Measurements from ENCODE around the gene RAB9A. TPM values are rescaled to one million over a fixed set of nuclear protein-coding genes. Genes with fewer than 3 reads are reported as not detected.

Gene RAB9A
- 22.0 and 39.5 TPM in 2 replicates for total RNA-seq

GRCh38 chrX:13688958-13689740 lies at the start of gene RAB9A:
Gene RAB9A (plus strand): TSS chrX:13689128. CDS start chrX:13708747, 19,619 bp downstream.

GRCh38 chrX:13652850-13653693 lies 35.9 kb upstream of the RAB9A start, which contains the start of gene TCEANC:
Gene TCEANC (plus strand): TSS chrX:13653141. CDS start chrX:13662509, 9,368 bp downstream.

GRCh38 chrX:13734278-13735172 lies 45.6 kb downstream of the RAB9A start, which contains the start of the genes OFD1 and TRAPPC2:
Gene OFD1 (plus strand): TSS chrX:13734748. CDS start chrX:13735072, 324 bp downstream.
Gene TRAPPC2 (minus strand): TSS chrX:13734620. CDS start chrX:13719963, 14,657 bp downstream.

Other genes with a start within 250 kb of the RAB9A start
- gene EGFL6, start 119.5 kb upstream of the RAB9A start, total RNA-seq: not detected in 2 replicates
- 2.7 and 7.0 TPM in 2 replicates for gene TCEANC, start 36.0 kb upstream of the RAB9A start, total RNA-seq
- 17.8 and 18.9 TPM in 2 replicates for gene TRAPPC2, start 45.5 kb downstream of the RAB9A start, total RNA-seq
- 7.5 and 13.2 TPM in 2 replicates for gene OFD1, start 45.6 kb downstream of the RAB9A start, total RNA-seq
- 3.1 and 5.4 TPM in 2 replicates for gene GPM6B, start 128.0 kb downstream of the RAB9A start, total RNA-seq

Data from regular cardiac myocyte (primary cell).